ENCODE data around the gene ACSF2.

GRCh38 chr17:50505591-50506130, 79.6 kb downstream of the ACSF2 start:
- TF ChIP-seq POLR2A (IDR thresholded peaks at IDR 0.05; ENCODE audit: low read length), result no peak
- no peak for TF ChIP-seq GATA1 (IDR thresholded peaks at IDR 0.05; ENCODE audit: low read depth, low read length)

Data from erythroblast (primary cell).